SK-N-SH (cell line): ENCODE measurements around the gene MCTS1. TPM values are rescaled to one million over a fixed set of nuclear protein-coding genes. Genes with fewer than 3 reads are reported as not detected.
A peak's percentile ranks its signal among the peaks of the same experiment; 100 is the strongest.

Experiments used
- CTCF ChIA-PET: fragments of 300-600, 350-600 bp; formaldehyde crosslinking; extraction: SDS; loops from one replicate; lab custom pipeline; 2021; lab: Yijun Ruan, JAX
- POLR2A ChIA-PET: fragments of 350-600 bp; sonication (Branson Sonifier 250); formaldehyde crosslinking; extraction: SDS; loops from one replicate; lab custom pipeline; 2020; ENCODE audit warnings: antibody characterized with exemption, inconsistent platforms; lab: Yijun Ruan, JAX
- DNase-seq: peaks from one replicate; pipeline ENCODE4 v3.0.0; 2012
- H2AFZ ChIP-seq: fragments of 200-600 bp; sonication (generic); 2 replicates; pipeline ENCODE4 v1.8.1; 2016; ENCODE audit warnings: antibody characterized with exemption, mild to moderate bottlenecking, low read depth
- H3F3A ChIP-seq: fragments of 200-600 bp; sonication (generic); replicated peaks from 2 replicates; pipeline ENCODE3; 2016; ENCODE audit warnings: antibody characterized with exemption, mild to moderate bottlenecking; ENCODE audit not compliant: insufficient read depth
- H3K27ac ChIP-seq, 2 experiments: fragments of 200-500 bp in 1 of 2; fragments of 200-600 bp in 1 of 2; sonication (Bioruptor generic) in 1 of 2; sonication (generic), shearing (Covaris generic) in 1 of 2; 2 replicates each; pipeline versions ENCODE4 v1.5.1 to v1.6.1; 2014 to 2016; ENCODE audit warnings: low read depth in 2 of 2, inconsistent platforms in 1 of 2, low read length in 1 of 2, mild to moderate bottlenecking in 1 of 2, mixed read lengths in 1 of 2
- H3K27me3 ChIP-seq: fragments of 200-600 bp; sonication (generic), shearing (Covaris generic); 2 replicates; pipeline ENCODE4 v1.6.1; 2016; ENCODE audit warnings: mixed run types; ENCODE audit not compliant: insufficient read depth
- H3K36me3 ChIP-seq, 2 experiments: fragments of 200-500 bp in 1 of 2; fragments of 200-600 bp in 1 of 2; sonication (Bioruptor generic) in 1 of 2; sonication (generic) in 1 of 2; replicated peaks in 1 of 2; 2 replicates each; pipeline versions ENCODE3 to v1.5.1; 2014 to 2016; ENCODE audit warnings: low read length in 1 of 2, mild to moderate bottlenecking in 1 of 2; ENCODE audit not compliant: insufficient read depth in 2 of 2, control insufficient read depth in 1 of 2
- H3K4me1 ChIP-seq, 2 experiments: fragments of 200-500 bp in 1 of 2; fragments of 200-600 bp in 1 of 2; sonication (Bioruptor generic) in 1 of 2; sonication (generic), shearing (Covaris generic) in 1 of 2; 2 replicates each; pipeline versions ENCODE4 v1.5.1 to v1.6.1; 2014 to 2016; ENCODE audit warnings: low read depth in 1 of 2, low read length in 1 of 2, mixed run types in 1 of 2; ENCODE audit not compliant: insufficient read depth in 2 of 2, control insufficient read depth in 1 of 2
- H3K4me2 ChIP-seq: fragments of 200-600 bp; sonication (generic), shearing (Covaris generic); 2 replicates; pipeline ENCODE4 v1.6.1; 2017; ENCODE audit warnings: mixed run types
- H3K4me3 ChIP-seq, 2 experiments: fragments of 200-500 bp in 1 of 2; fragments of 200-600 bp in 1 of 2; sonication (Bioruptor generic) in 1 of 2; sonication (generic), shearing (Covaris generic) in 1 of 2; 2 replicates each; pipeline versions ENCODE4 v1.5.1 to v1.8.1; 2014 to 2016; ENCODE audit warnings: low read depth in 2 of 2, inconsistent platforms in 1 of 2, low read length in 1 of 2, mild to moderate bottlenecking in 1 of 2, mixed read lengths in 1 of 2, moderate library complexity in 1 of 2
- H3K79me2 ChIP-seq: fragments of 200-600 bp; sonication (generic); 2 replicates; pipeline ENCODE4 v1.8.1; 2017; ENCODE audit warnings: mild to moderate bottlenecking; ENCODE audit not compliant: insufficient read depth
- H3K9ac ChIP-seq: fragments of 200-600 bp; sonication (generic); 2 replicates; pipeline ENCODE4 v1.6.1; 2017; ENCODE audit warnings: mixed run types
- H3K9me2 ChIP-seq: fragments of 200-600 bp; sonication (generic); 2 replicates; pipeline ENCODE4 v1.6.1; 2017; ENCODE audit warnings: mixed run types
- H3K9me3 ChIP-seq: fragments of 200-600 bp; sonication (generic); 2 replicates; pipeline ENCODE4 v1.6.1; 2017; ENCODE audit warnings: mixed run types, mild to moderate bottlenecking, moderate library complexity
- H4K20me1 ChIP-seq: fragments of 200-600 bp; sonication (generic); 2 replicates; pipeline ENCODE4 v1.6.1; 2017; ENCODE audit warnings: mild to moderate bottlenecking, mixed run types; ENCODE audit not compliant: insufficient read depth
- CTCF ChIP-seq: fragments of 200-600 bp; sonication (generic); IDR thresholded peaks from 2 replicates; pipeline ENCODE4 v1.6.1; 2017; ENCODE audit warnings: antibody characterized with exemption, mild to moderate bottlenecking, moderate library complexity
- EP300 ChIP-seq, 2 experiments: IDR thresholded peaks; 2 replicates each; pipeline versions ENCODE4 v1.4.0 to v1.6.1; 2012; ENCODE audit warnings: borderline replicate concordance in 1 of 2, low read depth in 1 of 2, low read length in 1 of 2
- EZH2phosphoT487 ChIP-seq: fragments of 200-600 bp; sonication (generic); IDR thresholded peaks from 2 replicates; pipeline ENCODE4 v1.6.1; 2017; ENCODE audit warnings: low read depth, mixed run types, mild to moderate bottlenecking, antibody characterized with exemption, moderate library complexity, borderline replicate concordance
- FOXJ3 ChIP-seq: sonication (generic); formaldehyde crosslinking; IDR thresholded peaks from 2 replicates; pipeline ENCODE4 v1.5.1; 2020; ENCODE audit warnings: mild to moderate bottlenecking, missing genetic modification reagents
- IRF3 ChIP-seq: fragments of 150-350 bp; IDR thresholded peaks from 2 replicates; pipeline ENCODE4 v1.6.1; 2016; ENCODE audit warnings: mild to moderate bottlenecking, low read depth, low read length
- JUND ChIP-seq: IDR thresholded peaks from 2 replicates; pipeline ENCODE4 v1.4.0; 2012
- MEF2A ChIP-seq: IDR thresholded peaks from 2 replicates; pipeline ENCODE4 v1.4.0; 2012; ENCODE audit warnings: low read depth, borderline replicate concordance
- MXI1 ChIP-seq: IDR thresholded peaks from 2 replicates; pipeline ENCODE4 v1.6.1; 2012; ENCODE audit warnings: mild to moderate bottlenecking, low read depth, low read length, improper control_type of control experiment
- POLR2AphosphoS5 ChIP-seq: IDR thresholded peaks from 2 replicates; pipeline ENCODE4 v1.6.1; 2012; ENCODE audit warnings: low read depth, low read length
- SIN3A ChIP-seq: IDR thresholded peaks from 2 replicates; pipeline ENCODE4 v1.6.1; 2012; ENCODE audit warnings: low read depth, mild to moderate bottlenecking, low read length, moderate library complexity, borderline replicate concordance
- SMC3 ChIP-seq: IDR thresholded peaks from 2 replicates; pipeline ENCODE4 v1.6.1; 2012; ENCODE audit warnings: low read depth, low read length, improper control_type of control experiment
- TCF12 ChIP-seq: IDR thresholded peaks from 2 replicates; pipeline ENCODE4 v1.4.0; 2012
- TEAD4 ChIP-seq: IDR thresholded peaks from 2 replicates; pipeline ENCODE4 v1.4.0; 2012; ENCODE audit warnings: mild to moderate bottlenecking, borderline replicate concordance; ENCODE audit not compliant: insufficient read depth
- YY1 ChIP-seq: IDR thresholded peaks from 2 replicates; pipeline ENCODE4 v1.4.0; 2012; ENCODE audit warnings: low read depth, mild to moderate bottlenecking
- WGBS: methylation state at CpG from one replicate; pipeline ENCODE4 v1.1.6; 2017; ENCODE audit warnings: low lambda C conversion rate; 5-methylcytosine and 5-hydroxymethylcytosine counted together
- polyA plus RNA-seq, 3 experiments: library from polyadenylated mRNA; depleted of rRNA; stranded (reverse); fragments of >200 nt; gene quantifications; 2 replicates each; pipeline ENCODE4 v1.2.3, GENCODE V29; 2012
- TF ChIP-seq, protein P1 (sequence below): IDR thresholded peaks from 2 replicates; pipeline ENCODE4 v1.6.1; 2012; ENCODE audit warnings: mild to moderate bottlenecking, low read depth, low read length, moderate library complexity
- TF ChIP-seq, protein P2 (sequence below): fragments of 150-350 bp; IDR thresholded peaks from 2 replicates; pipeline ENCODE4 v1.6.1; 2017; ENCODE audit warnings: antibody characterized with exemption, low read length, low read depth, borderline replicate concordance
- TF ChIP-seq, protein P3 (sequence below): IDR thresholded peaks from 2 replicates; pipeline ENCODE4 v1.4.0; 2012; ENCODE audit warnings: low read depth
- TF ChIP-seq, protein P4 (sequence below): IDR thresholded peaks from 2 replicates; pipeline ENCODE4 v1.4.0; 2012; ENCODE audit warnings: low read depth, borderline replicate concordance

MCTS1 gene
- polyA plus RNA-seq, 1 of the 3 experiments (the other 2 are of a cell fraction): 62.1 TPM

DNA sequence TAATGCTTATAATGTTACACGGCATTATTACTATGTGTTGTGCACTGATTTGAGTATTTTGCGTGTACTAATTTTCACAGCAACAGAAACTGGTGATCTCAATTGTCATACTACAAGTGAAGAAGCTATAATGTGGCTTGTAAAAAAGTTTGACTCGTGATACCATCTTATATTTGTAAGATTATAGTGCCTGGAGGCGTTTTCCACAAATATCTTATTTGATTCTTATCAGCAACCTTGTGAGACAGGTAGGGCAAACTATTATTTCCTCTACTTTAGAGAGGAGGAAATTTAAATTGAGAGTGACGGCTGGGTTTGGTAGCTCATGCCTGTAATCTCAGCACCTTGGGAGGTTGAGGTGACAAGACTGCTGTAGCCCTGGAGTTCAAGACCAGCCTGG is 47.6 kb upstream of the MCTS1 start:
- no peak for DNase-seq
- no peak overlapping the region for H2AFZ ChIP-seq
- H3K27me3 ChIP-seq: no peaks in the 10 kb centered on the region
- no peaks in the 10 kb centered on the region; the same call in 1 of the 2 replicates for H4K20me1 ChIP-seq
- POLR2A ChIA-PET: no interaction called here
- H3K27ac ChIP-seq: no peak overlapping the region
- no peak for TF ChIP-seq FOXJ3 (CRISPR knock-in tag)
- TF ChIP-seq TEAD4: no peak
- TF ChIP-seq, protein P1, sequence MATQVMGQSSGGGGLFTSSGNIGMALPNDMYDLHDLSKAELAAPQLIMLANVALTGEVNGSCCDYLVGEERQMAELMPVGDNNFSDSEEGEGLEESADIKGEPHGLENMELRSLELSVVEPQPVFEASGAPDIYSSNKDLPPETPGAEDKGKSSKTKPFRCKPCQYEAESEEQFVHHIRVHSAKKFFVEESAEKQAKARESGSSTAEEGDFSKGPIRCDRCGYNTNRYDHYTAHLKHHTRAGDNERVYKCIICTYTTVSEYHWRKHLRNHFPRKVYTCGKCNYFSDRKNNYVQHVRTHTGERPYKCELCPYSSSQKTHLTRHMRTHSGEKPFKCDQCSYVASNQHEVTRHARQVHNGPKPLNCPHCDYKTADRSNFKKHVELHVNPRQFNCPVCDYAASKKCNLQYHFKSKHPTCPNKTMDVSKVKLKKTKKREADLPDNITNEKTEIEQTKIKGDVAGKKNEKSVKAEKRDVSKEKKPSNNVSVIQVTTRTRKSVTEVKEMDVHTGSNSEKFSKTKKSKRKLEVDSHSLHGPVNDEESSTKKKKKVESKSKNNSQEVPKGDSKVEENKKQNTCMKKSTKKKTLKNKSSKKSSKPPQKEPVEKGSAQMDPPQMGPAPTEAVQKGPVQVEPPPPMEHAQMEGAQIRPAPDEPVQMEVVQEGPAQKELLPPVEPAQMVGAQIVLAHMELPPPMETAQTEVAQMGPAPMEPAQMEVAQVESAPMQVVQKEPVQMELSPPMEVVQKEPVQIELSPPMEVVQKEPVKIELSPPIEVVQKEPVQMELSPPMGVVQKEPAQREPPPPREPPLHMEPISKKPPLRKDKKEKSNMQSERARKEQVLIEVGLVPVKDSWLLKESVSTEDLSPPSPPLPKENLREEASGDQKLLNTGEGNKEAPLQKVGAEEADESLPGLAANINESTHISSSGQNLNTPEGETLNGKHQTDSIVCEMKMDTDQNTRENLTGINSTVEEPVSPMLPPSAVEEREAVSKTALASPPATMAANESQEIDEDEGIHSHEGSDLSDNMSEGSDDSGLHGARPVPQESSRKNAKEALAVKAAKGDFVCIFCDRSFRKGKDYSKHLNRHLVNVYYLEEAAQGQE: no peak
- peaks cover 0 to 2% of the 10 kb centered on the region in 2 experiments; a peak in 2 of 4 replicates for H3K4me1 ChIP-seq
- WGBS: 90% methylated on average over 5 of the region's 5 CpGs
- no peaks in the 10 kb centered on the region for H3K9me3 ChIP-seq
- H3K36me3 ChIP-seq: peaks cover 24 to 46% of the 10 kb centered on the region in 2 experiments
- H3K4me3 ChIP-seq: no peak overlapping the region
- no peaks in the 10 kb centered on the region for H3K9me2 ChIP-seq
- peaks cover 84% of the 10 kb centered on the region for H3K79me2 ChIP-seq
- CTCF ChIA-PET: no interaction called here
- peaks cover 22% of the 10 kb centered on the region for H3F3A ChIP-seq
- no peak overlapping the region for H3K9ac ChIP-seq
- H3K4me2 ChIP-seq: 0 out of 2 replicates have a peak overlapping the region, but pooled peaks have one; percentile 31

DNA sequence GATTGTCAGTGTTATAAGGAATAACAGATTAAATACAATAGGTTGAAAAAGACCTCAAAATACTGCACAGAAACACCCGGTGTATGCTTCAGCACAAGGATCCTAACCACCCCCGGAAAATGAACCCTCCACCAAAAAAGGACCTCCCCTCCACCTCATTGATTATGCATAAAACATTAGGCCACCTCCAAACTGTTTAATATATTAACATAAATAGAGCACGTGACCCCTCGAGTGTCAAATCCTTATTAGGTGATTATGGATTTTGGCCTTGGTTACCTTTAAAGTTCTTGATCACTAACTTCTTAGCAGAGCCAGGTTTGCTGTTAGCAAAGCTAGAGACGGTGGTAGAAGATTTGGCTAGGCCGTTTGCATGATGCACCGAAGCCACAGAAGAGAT is 44.1 kb upstream of the MCTS1 start:
- CTCF ChIA-PET: interaction anchor here (1.5 to 1.8 kb wide), 2 partner anchors 20 to 63 kb away, joined by 3 to 4 read pairs; no protein-coding TSS in a partner anchor
- TF ChIP-seq SIN3A (no peak), TEAD4 (no peak), IRF3 (no peak), EP300 (IDR thresholded peaks at IDR 0.05; ENCODE audit: borderline replicate concordance in 1 of 2, low read depth in 1 of 2, low read length in 1 of 2) (no peak), EZH2phosphoT487 (no peak), CTCF (no peak), TCF12 (no peak), JUND (no peak), POLR2AphosphoS5 (no peak), SMC3 (no peak), MXI1 (peak; percentile 18; the same call in 1 of the 2 replicates), YY1 (no peak), MEF2A (no peak)
- TF ChIP-seq, protein P2, sequence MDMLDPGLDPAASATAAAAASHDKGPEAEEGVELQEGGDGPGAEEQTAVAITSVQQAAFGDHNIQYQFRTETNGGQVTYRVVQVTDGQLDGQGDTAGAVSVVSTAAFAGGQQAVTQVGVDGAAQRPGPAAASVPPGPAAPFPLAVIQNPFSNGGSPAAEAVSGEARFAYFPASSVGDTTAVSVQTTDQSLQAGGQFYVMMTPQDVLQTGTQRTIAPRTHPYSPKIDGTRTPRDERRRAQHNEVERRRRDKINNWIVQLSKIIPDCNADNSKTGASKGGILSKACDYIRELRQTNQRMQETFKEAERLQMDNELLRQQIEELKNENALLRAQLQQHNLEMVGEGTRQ: no peak
- TF ChIP-seq, protein P3, sequence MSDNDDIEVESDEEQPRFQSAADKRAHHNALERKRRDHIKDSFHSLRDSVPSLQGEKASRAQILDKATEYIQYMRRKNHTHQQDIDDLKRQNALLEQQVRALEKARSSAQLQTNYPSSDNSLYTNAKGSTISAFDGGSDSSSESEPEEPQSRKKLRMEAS: 0 out of 2 replicates have a peak, but pooled peaks have one; percentile 9
- TF ChIP-seq, protein P4, sequence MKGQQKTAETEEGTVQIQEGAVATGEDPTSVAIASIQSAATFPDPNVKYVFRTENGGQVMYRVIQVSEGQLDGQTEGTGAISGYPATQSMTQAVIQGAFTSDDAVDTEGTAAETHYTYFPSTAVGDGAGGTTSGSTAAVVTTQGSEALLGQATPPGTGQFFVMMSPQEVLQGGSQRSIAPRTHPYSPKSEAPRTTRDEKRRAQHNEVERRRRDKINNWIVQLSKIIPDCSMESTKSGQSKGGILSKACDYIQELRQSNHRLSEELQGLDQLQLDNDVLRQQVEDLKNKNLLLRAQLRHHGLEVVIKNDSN: no peak

More for the DNA sequence above, 44.1 kb upstream of the MCTS1 start:
- POLR2A ChIA-PET: interaction anchor here (3.3 kb wide), 1 partner anchor 44 kb away, joined by 43 read pairs; the partner anchor contains the start of gene MCTS1
- Histone ChIP-seq H3K36me3 (peaks cover 15 to 29% of the 10 kb centered on the region in 2 experiments), H4K20me1 (no peaks in the 10 kb centered on the region; the same call in 1 of the 2 replicates), H3K9ac (peak overlapping the region; percentile 97), H3K4me3 (peak overlapping the region; percentile 77 to 78), H3K9me2 (no peaks in the 10 kb centered on the region), H3K27me3 (no peaks in the 10 kb centered on the region), H2AFZ (peak overlapping the region; percentile 83; the same call in 1 of the 2 replicates), H3K79me2 (peaks cover 57% of the 10 kb centered on the region), H3K9me3 (no peaks in the 10 kb centered on the region), H3F3A (peaks cover 16% of the 10 kb centered on the region), H3K27ac (peak overlapping the region; percentile 96), H3K4me2 (peak overlapping the region; percentile 91), H3K4me1 (peaks cover 0 to 4% of the 10 kb centered on the region in 2 experiments; a peak in 2 of 4 replicates)
- WGBS: 7% methylated on average over 7 of the region's 7 CpGs
- DNase-seq: no peak
